A549 (cell line): Measurements from ENCODE around the gene CAPN11. TPM values are rescaled to one million over a fixed set of nuclear protein-coding genes. Genes with fewer than 3 reads are reported as not detected.

Experiments used
- ATAC-seq, 2 experiments: fragments of 200-7000 bp in 1 of 2; fragments of >200 bp in 1 of 2; cut with Nextera tagmentation in 1 of 2; cut with Tn5 transposase in 1 of 2; 3 replicates each; pipeline versions ENCODE4 v1.8.0 to v1.9.1; 2018 to 2020; ENCODE audit warnings: mild to moderate bottlenecking in 1 of 2, moderate library complexity in 1 of 2
- CTCF ChIA-PET: fragments of 300-600 bp; sonication (Branson Sonifier 250); formaldehyde crosslinking; extraction: SDS; loops from one replicate; lab custom pipeline; 2021; ENCODE audit warnings: antibody characterized with exemption, inconsistent platforms; lab: Yijun Ruan, JAX
- POLR2A ChIA-PET: fragments of 350-600 bp; formaldehyde crosslinking; extraction: SDS; loops from one replicate; lab custom pipeline; 2021; ENCODE audit warnings: antibody characterized with exemption, inconsistent platforms; lab: Yijun Ruan, JAX
- DNase-seq, 2 experiments: peaks; one replicate each; pipeline versions ENCODE4 v3.0.0 to v3.0.0-alpha.2; 2011 to 2016; ENCODE audit warnings: low read depth in 1 of 2, low spot score in 1 of 2
- FAIRE-seq: peaks from 2 replicates; lab custom pipeline; 2011; peaks lifted over from hg19 to GRCh38; lab: Jason Lieb, UNC
- H3K27ac ChIP-seq, 2 experiments: fragments of >200 bp; sonication (Bioruptor Twin); formaldehyde crosslinking; 3 replicates each; pipeline ENCODE4 v1.5.1; 2016 to 2017
- H3K4me1 ChIP-seq: fragments of >200 bp; sonication (Bioruptor Twin); formaldehyde crosslinking; 3 replicates; pipeline ENCODE4 v1.6.1; 2016
- H3K4me2 ChIP-seq: fragments of >200 bp; sonication (Bioruptor Twin); formaldehyde crosslinking; 3 replicates; pipeline ENCODE4 v1.6.1; 2016
- H3K4me3 ChIP-seq: fragments of >200 bp; sonication (Bioruptor Twin); formaldehyde crosslinking; 3 replicates; pipeline ENCODE4 v1.5.1; 2016
- H3K9me3 ChIP-seq: fragments of >200 bp; sonication (Bioruptor Twin); formaldehyde crosslinking; 3 replicates; pipeline ENCODE4 v1.6.1; 2016
- BHLHE40 ChIP-seq: IDR thresholded peaks from 2 replicates; pipeline ENCODE4 v1.6.1; 2012; ENCODE audit warnings: low read depth, low read length, inconsistent platforms
- CBX2 ChIP-seq: fragments of 200-600 bp; sonication (generic); IDR thresholded peaks from 2 replicates; pipeline ENCODE4 v1.6.1; 2016; ENCODE audit warnings: low read depth, mild to moderate bottlenecking, borderline replicate concordance
- CHD2 ChIP-seq: fragments of 150-350 bp; IDR thresholded peaks from 2 replicates; pipeline ENCODE4 v1.6.1; 2014; ENCODE audit warnings: low read length; ENCODE audit not compliant: partially characterized antibody
- EHF ChIP-seq: fragments of 250-450 bp; sonication (Bioruptor Pico); IDR thresholded peaks from 2 replicates; pipeline ENCODE4 v1.5.0; 2020; ENCODE audit warnings: mild to moderate bottlenecking
- FOSB ChIP-seq: fragments of 250-450 bp; sonication (Bioruptor Pico); IDR thresholded peaks from 2 replicates; pipeline ENCODE4 v1.5.0; 2020; ENCODE audit warnings: mild to moderate bottlenecking, moderate library complexity
- GATA3 ChIP-seq: IDR thresholded peaks from 2 replicates; pipeline ENCODE4 v1.6.1; 2012; ENCODE audit warnings: borderline replicate concordance
- HOXB13 ChIP-seq: fragments of 250-450 bp; sonication (Bioruptor Pico); IDR thresholded peaks from 2 replicates; pipeline ENCODE4 v1.5.0; 2020; ENCODE audit warnings: low read depth, mild to moderate bottlenecking, moderate library complexity
- HOXB5 ChIP-seq: fragments of 250-450 bp; sonication (Bioruptor Pico); IDR thresholded peaks from 2 replicates; pipeline ENCODE4 v1.5.0; 2020; ENCODE audit warnings: mild to moderate bottlenecking, moderate library complexity
- JUNB ChIP-seq: fragments of >200 bp; sonication (Bioruptor Twin); formaldehyde crosslinking; IDR thresholded peaks from 2 replicates; pipeline ENCODE4 v1.6.1; 2016
- KDM5A ChIP-seq: fragments of 200-600 bp; sonication (generic); IDR thresholded peaks from 2 replicates; pipeline ENCODE4 v1.6.1; 2016; ENCODE audit warnings: antibody characterized with exemption, mild to moderate bottlenecking
- MAFK ChIP-seq: fragments of 450-650 bp; IDR thresholded peaks from 2 replicates; pipeline ENCODE4 v1.6.1; 2014; ENCODE audit not compliant: partially characterized antibody
- MYC ChIP-seq: IDR thresholded peaks from 2 replicates; pipeline ENCODE4 v1.6.1; 2012; ENCODE audit warnings: mild to moderate bottlenecking, inconsistent platforms, low read length, improper control_type of control experiment, borderline replicate concordance
- NFE2L2 ChIP-seq: fragments of 150-350 bp; conservative IDR thresholded peaks from 2 replicates; pipeline ENCODE4 v1.6.1; 2014; ENCODE audit warnings: low read length
- NPAS2 ChIP-seq: fragments of 250-450 bp; sonication (Bioruptor Pico); IDR thresholded peaks from 2 replicates; pipeline ENCODE4 v1.8.0; 2022; ENCODE audit warnings: mild to moderate bottlenecking, moderate library complexity, borderline replicate concordance
- POLR2A ChIP-seq: IDR thresholded peaks from 2 replicates; pipeline ENCODE4 v1.6.1; 2012; ENCODE audit warnings: mild to moderate bottlenecking, low read length
- POLR2AphosphoS2 ChIP-seq: conservative IDR thresholded peaks from 2 replicates; pipeline ENCODE4 v1.6.1; 2012; ENCODE audit warnings: low read length, improper control_type of control experiment, inconsistent platforms
- RARB ChIP-seq: fragments of 250-450 bp; sonication (Bioruptor Pico); IDR thresholded peaks from 2 replicates; pipeline ENCODE4 v1.8.0; 2021; ENCODE audit warnings: mild to moderate bottlenecking, moderate library complexity
- RFX5 ChIP-seq: fragments of 450-650 bp; IDR thresholded peaks from 2 replicates; pipeline ENCODE4 v1.7.1; 2014; ENCODE audit warnings: antibody characterized with exemption, mild to moderate bottlenecking, moderate library complexity
- TFCP2L1 ChIP-seq: fragments of 250-450 bp; sonication (Bioruptor Pico); IDR thresholded peaks from 2 replicates; pipeline ENCODE4 v1.5.0; 2021; ENCODE audit warnings: mild to moderate bottlenecking
- ZC3H11A ChIP-seq: fragments of 450-650 bp; IDR thresholded peaks from 2 replicates; pipeline ENCODE4 v1.6.1; 2014; ENCODE audit warnings: antibody characterized with exemption, mild to moderate bottlenecking
- WGBS: methylation state at CpG from one replicate; pipeline ENCODE4 v1.1.6; 2017; ENCODE audit errors: missing lambda C conversion rate; 5-methylcytosine and 5-hydroxymethylcytosine counted together
- polyA plus RNA-seq, 4 experiments: library from polyadenylated mRNA; depleted of rRNA in 3 of 4; stranded (reverse); fragments of >200 nt; fragmentation: RNase III in 1 of 4; extraction: RNeasy Plus Mini Kit Qiagen cat#74134 plus additional on column Dnase treatment in 1 of 4; gene quantifications; 2 replicates in 3 of 4; 3 replicates in 1 of 4; pipeline ENCODE4 v1.2.3, GENCODE V29; 2011 to 2017
- TF ChIP-seq, protein P1 (sequence below): fragments of 250-450 bp; sonication (Bioruptor Pico); IDR thresholded peaks from 2 replicates; pipeline ENCODE4 v1.5.0; 2020; ENCODE audit warnings: low read depth, mild to moderate bottlenecking, moderate library complexity
- TF ChIP-seq, protein P2 (sequence below): fragments of >200 bp; sonication (Bioruptor Twin); formaldehyde crosslinking; IDR thresholded peaks from 2 replicates; pipeline ENCODE4 v1.6.1; 2016
- TF ChIP-seq, protein P3 (sequence below): IDR thresholded peaks from 2 replicates; pipeline ENCODE4 v1.6.1; 2012

Gene CAPN11
- polyA plus RNA-seq, 2 of the 4 experiments (the other 2 are of a cell fraction), result 0.10 TPM; not detected in 1

DNA sequence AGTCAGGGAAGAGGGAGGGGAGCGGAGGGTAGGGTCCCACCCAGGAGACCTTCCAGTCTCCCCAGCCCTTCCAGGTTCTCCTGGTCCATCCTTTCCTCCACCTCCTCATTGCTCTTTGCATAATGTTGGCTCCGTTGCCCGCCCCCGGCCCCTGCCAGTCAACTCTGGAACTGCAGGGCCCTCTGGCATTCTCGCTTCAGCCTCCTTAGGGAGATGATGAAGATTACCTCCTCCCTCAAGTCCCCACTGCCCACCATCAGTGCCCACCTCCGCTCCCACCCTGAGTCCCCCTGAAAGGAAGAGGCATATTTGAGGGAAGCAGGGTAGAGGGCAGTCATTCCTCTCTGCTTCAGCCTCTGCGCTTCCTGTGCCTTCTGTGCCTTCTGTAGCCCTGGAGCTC lies 22.7 kb upstream of the CAPN11 start:
- no peak overlapping the region for H3K4me2 ChIP-seq
- H3K27ac ChIP-seq, result no peak overlapping the region
- POLR2A ChIA-PET, result no interaction called here
- no peak for FAIRE-seq
- TF ChIP-seq, protein P1, sequence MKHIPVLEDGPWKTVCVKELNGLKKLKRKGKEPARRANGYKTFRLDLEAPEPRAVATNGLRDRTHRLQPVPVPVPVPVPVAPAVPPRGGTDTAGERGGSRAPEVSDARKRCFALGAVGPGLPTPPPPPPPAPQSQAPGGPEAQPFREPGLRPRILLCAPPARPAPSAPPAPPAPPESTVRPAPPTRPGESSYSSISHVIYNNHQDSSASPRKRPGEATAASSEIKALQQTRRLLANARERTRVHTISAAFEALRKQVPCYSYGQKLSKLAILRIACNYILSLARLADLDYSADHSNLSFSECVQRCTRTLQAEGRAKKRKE, result no peak
- no peak for TF ChIP-seq FOSB (CRISPR knock-in tag)
- no peak for TF ChIP-seq MYC
- TF ChIP-seq POLR2AphosphoS2, result no peak
- TF ChIP-seq RFX5, result no peak
- TF ChIP-seq ZC3H11A, result no peak
- no peak for TF ChIP-seq CHD2
- TF ChIP-seq, protein P2, sequence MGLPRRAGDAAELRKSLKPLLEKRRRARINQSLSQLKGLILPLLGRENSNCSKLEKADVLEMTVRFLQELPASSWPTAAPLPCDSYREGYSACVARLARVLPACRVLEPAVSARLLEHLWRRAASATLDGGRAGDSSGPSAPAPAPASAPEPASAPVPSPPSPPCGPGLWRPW, result no peak
- no peak for TF ChIP-seq GATA3
- no peak for ATAC-seq
- H3K4me1 ChIP-seq, result peaks cover 11% of the 10 kb centered on the region; the same call in 2 of the 3 replicates
- H3K9me3 ChIP-seq, result no peaks in the 10 kb centered on the region
- no peak for DNase-seq
- H3K4me3 ChIP-seq, result no peak overlapping the region
- CTCF ChIA-PET, result interaction anchor here (1.1 to 1.3 kb wide), 2 partner anchors 13 to 39 kb away, joined by 3 to 4 read pairs; no protein-coding TSS in a partner anchor
- 87% methylated on average over 7 of the region's 7 CpGs for WGBS

DNA sequence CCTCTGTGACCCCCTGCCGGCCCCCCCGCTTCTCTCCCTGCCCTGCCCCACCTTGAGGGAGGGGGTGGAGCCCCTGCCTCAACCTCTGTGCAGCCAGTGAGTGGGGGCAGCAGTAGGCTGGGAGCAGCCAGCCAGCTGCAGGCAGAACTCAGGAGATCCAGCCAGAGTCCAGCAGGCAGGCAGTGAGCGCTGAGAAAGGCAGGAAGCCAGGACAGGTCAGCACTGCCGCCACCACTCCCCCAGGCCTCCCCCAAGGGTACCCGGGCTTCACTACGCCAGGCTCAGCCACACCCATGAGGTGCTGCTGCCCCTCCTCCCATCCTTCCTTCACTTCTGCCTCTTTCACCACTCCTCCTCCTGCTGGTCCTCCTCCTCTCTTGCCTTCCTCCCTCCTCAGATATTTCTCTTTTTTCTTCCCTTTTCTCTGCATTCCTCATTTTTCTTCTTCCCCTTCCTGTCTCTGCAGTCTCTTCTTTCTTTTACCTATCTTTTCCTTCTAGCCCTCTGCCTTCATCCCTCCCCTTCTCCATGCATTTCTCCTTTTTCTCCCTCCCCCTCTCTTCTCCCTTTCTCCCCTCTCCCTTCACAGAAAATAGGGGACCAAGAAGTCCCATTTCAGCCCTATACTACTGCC lies 19.8 kb upstream of the CAPN11 start:
- no peak overlapping the region for H3K4me2 ChIP-seq
- peaks cover 2% of the 10 kb centered on the region; the same call in 1 of the 3 replicates for H3K4me1 ChIP-seq
- H3K4me3 ChIP-seq, result no peak overlapping the region
- ATAC-seq (no peak), DNase-seq (no peak), FAIRE-seq (no peak)
- 73% methylated on average over 4 of the region's 6 CpGs for WGBS
- TF ChIP-seq CHD2, result no peak
- TF ChIP-seq BHLHE40, result no peak
- no peak for TF ChIP-seq HOXB13 (CRISPR knock-in tag)
- TF ChIP-seq, protein P1, result no peak
- no peak for TF ChIP-seq MAFK
- TF ChIP-seq GATA3, result no peak
- TF ChIP-seq EHF (CRISPR knock-in tag), result no peak
- no peak for TF ChIP-seq POLR2A
- TF ChIP-seq NFE2L2, result no peak
- no peak for TF ChIP-seq NPAS2
- TF ChIP-seq, protein P3, sequence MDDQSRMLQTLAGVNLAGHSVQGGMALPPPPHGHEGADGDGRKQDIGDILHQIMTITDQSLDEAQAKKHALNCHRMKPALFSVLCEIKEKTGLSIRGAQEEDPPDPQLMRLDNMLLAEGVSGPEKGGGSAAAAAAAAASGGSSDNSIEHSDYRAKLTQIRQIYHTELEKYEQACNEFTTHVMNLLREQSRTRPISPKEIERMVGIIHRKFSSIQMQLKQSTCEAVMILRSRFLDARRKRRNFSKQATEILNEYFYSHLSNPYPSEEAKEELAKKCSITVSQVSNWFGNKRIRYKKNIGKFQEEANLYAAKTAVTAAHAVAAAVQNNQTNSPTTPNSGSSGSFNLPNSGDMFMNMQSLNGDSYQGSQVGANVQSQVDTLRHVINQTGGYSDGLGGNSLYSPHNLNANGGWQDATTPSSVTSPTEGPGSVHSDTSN, result no peak
- TF ChIP-seq TFCP2L1 (CRISPR knock-in tag), result no peak
- TF ChIP-seq RARB (CRISPR knock-in tag), result no peak
- no peaks in the 10 kb centered on the region for H3K9me3 ChIP-seq
- H3K27ac ChIP-seq, result no peak overlapping the region
- ChIA-PET POLR2A (no interaction called here), CTCF (interaction anchor here (0.7 to 1.8 kb wide), 4 partner anchors 30 to 174 kb away, joined by 3 to 6 read pairs (median 4); partner anchors contain the start of gene AARS2)

DNA sequence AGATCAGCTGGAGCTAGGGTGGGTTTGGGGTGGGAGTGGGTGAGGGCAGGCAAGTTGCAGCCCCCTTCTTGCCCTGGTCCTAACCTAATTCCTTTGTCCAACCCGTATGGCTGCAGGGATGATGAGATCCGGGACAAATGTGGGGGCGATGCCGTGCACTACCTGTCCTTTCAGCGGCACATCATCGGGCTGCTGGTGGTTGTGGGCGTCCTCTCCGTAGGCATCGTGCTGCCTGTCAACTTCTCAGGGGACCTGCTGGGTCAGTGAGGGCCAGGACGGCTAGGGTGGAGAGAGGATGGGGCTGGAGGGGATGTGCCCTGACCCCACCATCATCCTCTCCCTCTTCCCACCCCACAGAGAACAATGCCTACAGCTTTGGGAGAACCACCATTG lies 19.3 kb upstream of the CAPN11 start:
- DNase-seq (no peak), ATAC-seq (no peak), FAIRE-seq (no peak)
- no peaks in the 10 kb centered on the region for H3K4me1 ChIP-seq
- ChIA-PET POLR2A (no interaction called here), CTCF (interaction anchor here (1.4 kb wide), 1 partner anchor 96 kb away, joined by 4 read pairs; no protein-coding TSS in a partner anchor)
- H3K4me2 ChIP-seq, result no peak overlapping the region
- WGBS, result 87% methylated on average over 7 of the region's 10 CpGs
- H3K4me3 ChIP-seq, result no peak overlapping the region
- no peaks in the 10 kb centered on the region for H3K9me3 ChIP-seq
- TF ChIP-seq NFE2L2 (no peak), HOXB5 (CRISPR knock-in tag) (no peak), RARB (CRISPR knock-in tag) (no peak), JUNB (no peak), EHF (CRISPR knock-in tag) (no peak), MAFK (no peak), KDM5A (no peak), CBX2 (no peak)
- no peak overlapping the region for H3K27ac ChIP-seq
